WI38 (cell line): ENCODE data around the gene ARF6.
"Not testable (repeated sequence)": the region's sequence is repeated elsewhere in the genome, so short reads cannot be mapped to it uniquely, and the experiment has no call there.

Source experiments
- H3K4me3 ChIP-seq: 2 replicates; pipeline ENCODE4 v1.5.1; 2011; ENCODE audit warnings: low read depth, mild to moderate bottlenecking, control low read depth, low read length
- TF ChIP-seq, protein P1 (sequence below): IDR thresholded peaks from 2 replicates; pipeline ENCODE4 v1.5.1; 2012; ENCODE audit warnings: low read depth, mild to moderate bottlenecking, control low read depth, low read length

The ARF6 gene

DNA sequence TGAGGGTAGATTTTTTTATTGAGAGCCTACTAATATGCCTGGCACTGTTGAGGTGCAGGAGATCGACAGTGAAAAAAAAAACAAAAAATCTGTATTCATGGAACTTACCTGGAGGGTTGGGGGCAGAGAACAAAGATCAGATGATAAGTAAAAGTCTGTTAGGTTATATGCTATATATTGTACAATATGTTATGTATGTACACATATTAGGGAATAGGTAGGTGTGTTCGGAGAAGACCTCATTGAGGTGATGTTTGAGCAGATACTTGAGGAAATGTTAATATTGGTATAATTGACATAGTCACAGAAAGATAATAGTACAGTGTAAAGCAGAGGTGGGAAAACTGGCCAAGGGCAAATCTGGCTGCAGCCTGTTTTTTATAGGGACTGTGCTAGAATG is 5.6 kb downstream of the ARF6 start:
- H3K4me3 ChIP-seq: no peak overlapping the region
- TF ChIP-seq, protein P1, sequence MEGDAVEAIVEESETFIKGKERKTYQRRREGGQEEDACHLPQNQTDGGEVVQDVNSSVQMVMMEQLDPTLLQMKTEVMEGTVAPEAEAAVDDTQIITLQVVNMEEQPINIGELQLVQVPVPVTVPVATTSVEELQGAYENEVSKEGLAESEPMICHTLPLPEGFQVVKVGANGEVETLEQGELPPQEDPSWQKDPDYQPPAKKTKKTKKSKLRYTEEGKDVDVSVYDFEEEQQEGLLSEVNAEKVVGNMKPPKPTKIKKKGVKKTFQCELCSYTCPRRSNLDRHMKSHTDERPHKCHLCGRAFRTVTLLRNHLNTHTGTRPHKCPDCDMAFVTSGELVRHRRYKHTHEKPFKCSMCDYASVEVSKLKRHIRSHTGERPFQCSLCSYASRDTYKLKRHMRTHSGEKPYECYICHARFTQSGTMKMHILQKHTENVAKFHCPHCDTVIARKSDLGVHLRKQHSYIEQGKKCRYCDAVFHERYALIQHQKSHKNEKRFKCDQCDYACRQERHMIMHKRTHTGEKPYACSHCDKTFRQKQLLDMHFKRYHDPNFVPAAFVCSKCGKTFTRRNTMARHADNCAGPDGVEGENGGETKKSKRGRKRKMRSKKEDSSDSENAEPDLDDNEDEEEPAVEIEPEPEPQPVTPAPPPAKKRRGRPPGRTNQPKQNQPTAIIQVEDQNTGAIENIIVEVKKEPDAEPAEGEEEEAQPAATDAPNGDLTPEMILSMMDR: no peak

DNA sequence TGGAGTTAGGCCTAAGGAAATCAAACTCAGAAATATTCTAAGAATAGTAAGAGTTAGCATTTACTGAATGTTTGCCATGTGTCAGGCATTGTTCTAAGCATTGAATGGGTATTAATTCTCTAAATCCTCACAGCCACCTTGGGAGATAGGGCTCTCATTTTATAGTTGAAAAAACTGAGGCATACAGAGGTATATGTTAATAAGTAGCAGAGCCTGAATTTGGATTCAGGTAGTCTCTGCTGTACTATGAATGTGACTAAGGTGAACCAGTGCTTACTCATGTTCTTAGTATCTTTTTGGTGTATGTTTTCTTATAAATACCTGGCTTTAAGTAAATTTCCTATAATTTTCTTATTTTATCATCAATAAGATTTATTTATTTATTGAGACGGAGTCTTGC is 8.1 kb downstream of the ARF6 start:
- H3K4me3 ChIP-seq: no peak overlapping the region
- TF ChIP-seq, protein P1: no peak

DNA sequence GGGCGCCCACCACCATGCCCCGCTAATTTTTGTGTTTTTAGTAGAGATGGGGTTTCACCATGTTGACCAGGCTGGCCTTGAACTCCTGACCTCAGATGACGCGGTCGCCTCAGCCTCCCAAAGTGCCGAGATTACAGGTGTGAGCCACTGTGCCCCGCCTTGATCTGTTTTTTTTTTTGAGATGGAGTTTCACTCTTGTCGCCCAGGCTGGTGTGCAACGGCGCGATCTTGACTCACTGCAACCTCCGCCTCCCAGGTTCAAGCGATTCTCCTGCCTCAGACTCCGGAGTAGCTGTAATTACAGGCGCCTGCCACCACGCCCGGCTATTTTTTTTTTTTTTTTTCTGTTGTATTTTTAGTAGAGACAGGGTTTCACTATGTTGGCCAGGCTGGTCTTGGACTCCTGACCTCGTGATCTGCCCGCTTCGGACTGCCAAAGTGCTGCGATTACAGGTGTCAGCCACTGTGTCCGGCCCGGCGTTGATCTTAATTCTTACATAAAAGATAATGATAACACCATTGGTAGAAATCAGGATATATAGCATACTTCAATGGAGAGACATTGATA is 9.9 kb downstream of the ARF6 start:
- H3K4me3 ChIP-seq: not testable (repeated sequence)

DNA sequence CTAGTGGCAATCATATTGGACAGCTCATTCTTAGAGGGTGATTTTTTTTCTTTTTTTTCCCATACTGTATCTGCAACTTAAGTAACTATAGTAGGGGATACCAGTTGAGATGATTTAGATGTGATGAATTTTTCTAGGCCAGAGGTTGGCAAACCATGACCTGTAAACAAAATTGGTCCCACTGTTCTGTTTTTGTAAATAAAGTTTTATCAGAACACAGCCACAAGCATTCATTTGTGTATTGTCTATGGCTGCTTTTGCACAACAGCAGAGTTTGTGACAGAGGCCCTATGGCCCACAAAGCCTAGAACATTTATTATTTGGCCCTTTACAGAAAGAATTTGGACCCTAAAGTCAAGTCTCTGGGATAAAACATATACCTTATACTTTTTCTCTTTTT is 11.4 kb downstream of the ARF6 start:
- TF ChIP-seq, protein P1: no peak
- H3K4me3 ChIP-seq: no peak overlapping the region

DNA sequence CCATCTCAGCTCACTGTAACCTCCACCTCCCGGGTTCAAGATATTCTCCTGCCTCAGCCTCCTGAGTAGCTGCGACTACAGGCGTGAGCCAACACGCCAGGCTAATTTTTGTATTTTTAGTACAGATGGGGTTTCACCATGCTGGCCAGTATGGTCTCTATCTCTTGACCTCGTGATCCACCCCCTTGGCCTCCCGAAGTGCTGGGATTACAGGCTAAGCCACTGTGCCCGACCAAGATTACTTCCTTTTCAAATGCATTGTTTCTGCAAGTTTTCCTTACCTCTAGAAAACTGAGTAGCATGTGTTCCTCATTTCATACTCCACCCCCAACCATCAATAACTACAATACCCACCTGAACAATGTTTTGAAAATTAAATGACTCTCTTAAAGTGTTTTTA is 13.1 kb downstream of the ARF6 start:
- TF ChIP-seq, protein P1: no peak
- H3K4me3 ChIP-seq: no peak overlapping the region

DNA sequence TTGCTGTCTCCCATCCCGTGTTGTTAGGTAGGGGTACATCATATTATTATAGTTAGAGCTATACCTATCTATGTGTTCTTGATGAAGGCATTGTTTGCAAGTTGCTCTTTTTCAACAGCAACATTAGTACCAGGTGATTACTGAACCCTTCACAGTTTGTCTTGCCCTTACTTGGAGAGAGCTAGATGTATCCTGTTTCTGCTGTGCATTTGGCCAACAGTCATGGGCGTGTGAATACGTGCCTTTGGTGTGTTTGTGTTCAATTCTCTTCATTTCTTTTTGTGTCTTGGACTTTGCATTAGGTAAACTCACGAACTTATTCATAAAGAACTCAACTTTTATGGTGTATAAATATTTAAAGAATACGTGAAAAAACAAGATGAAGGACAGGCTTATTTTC is 14.3 kb downstream of the ARF6 start:
- no peak overlapping the region for H3K4me3 ChIP-seq
- TF ChIP-seq, protein P1: no peak

DNA sequence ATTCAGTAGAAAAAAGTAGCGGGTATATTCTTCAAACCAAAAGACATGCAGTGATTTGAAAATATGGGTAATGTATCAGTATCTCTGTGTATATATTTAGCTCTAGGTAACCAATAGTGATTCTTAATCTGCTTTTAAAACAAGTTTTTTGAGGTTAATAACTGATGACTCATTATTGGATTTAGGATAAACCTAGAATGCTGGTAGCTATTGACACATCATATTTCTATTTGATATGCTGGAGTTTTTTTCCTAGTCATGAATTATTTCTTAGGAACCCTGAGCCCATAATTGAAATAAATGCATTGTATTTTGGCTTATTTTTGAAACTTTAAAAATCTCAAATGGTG is 15.5 kb downstream of the ARF6 start:
- no peak overlapping the region for H3K4me3 ChIP-seq
- TF ChIP-seq, protein P1: no peak

DNA sequence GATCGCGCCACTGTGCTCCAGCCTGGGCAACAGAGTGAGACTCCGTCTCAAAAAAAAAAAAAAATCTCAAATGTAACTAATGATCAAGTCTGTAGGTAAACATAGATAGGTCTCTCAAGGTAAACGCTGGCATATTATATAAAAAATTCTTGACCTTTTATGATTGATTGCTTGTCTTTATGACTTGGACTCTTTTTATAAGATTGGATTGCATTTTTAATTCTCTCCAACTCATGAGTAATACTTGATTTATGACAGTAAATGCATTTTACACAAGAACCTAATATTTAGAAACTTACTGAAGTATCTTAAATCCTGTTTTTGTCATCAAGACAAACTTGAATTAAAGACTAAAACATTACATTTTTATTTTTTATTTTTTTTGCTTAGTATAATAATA is 16.1 kb downstream of the ARF6 start:
- TF ChIP-seq, protein P1: no peak
- H3K4me3 ChIP-seq: no peak overlapping the region
